Tongue (tissue), 2 donors: Measurements from ENCODE around the gene CDHR1. TPM values are rescaled to one million over a fixed set of nuclear protein-coding genes. Genes with fewer than 3 reads are reported as not detected.

Source experiments
- DNase-seq: peaks from one replicate; pipeline ENCODE4 v3.0.0-alpha.2; 2015
- total RNA-seq: library from RNA; depleted of rRNA; stranded (reverse); fragments of >200 nt; gene quantifications from one replicate; pipeline ENCODE4 v1.2.3, GENCODE V29; 2014

The CDHR1 gene
- total RNA-seq, 1 donor from 2014 or later = 1.3 TPM

DNA sequence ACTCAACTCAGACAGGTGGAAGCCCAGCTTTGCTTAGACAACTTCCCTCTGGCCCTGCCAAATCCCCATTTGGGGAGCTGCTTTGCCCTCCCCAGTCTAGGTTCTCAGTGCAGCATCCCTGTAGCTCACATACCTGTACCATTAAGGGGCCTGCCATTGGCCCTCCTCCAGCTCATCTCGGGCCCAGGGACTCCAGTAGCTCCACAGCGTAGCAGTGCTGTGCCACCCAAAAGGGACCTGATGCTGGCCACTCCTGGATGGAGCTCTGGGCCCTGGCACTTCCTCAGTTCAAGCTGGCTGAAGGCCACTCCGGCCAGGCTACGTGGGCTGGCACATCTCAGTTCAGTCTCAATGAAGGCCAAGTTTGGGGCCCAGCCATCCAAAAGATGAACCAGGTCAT lies 39.6 kb downstream of the CDHR1 start:
- no peak for DNase-seq

GRCh38 chr10:84234479-84234878 lies 40.1 kb downstream of the CDHR1 start:
- no peak for DNase-seq

DNA sequence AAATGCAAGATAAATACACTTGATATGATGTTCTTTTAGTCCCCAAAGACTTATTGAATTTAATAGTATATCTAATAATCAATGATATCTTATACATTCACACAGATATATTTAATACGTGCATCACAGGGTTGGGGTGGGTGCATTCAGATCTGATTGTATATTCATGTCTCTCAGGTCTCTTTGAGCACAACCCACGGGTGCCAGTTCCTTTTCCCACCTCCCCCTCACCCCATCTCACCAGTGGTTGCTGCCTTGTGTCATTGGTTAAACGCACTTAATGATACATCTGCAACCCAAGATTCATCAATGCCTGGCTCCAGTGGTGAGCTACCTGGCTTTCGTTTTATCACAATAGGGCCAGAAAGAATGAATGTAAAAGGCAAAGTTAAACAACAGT lies 40.8 kb downstream of the CDHR1 start:
- DNase-seq = no peak

DNA sequence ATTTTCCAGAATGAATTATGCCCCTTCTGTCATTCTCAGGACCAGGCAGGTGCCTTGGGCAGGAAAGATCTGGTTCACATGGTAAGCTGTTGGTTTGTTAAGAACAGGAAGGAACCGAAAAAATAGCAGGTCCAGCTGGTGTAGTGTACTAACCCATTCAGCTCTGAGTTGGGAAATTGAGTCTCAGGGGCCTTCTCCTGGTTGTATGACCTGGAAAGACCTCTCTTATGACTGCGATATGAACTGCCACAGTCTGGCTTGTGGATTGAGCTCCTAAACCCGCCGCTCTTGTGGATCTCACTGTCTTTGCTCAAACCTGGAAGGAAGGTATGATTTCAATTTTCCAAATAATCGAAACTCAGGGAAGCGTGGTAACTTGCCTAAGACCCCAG lies 42.5 kb downstream of the CDHR1 start:
- DNase-seq = no peak

DNA sequence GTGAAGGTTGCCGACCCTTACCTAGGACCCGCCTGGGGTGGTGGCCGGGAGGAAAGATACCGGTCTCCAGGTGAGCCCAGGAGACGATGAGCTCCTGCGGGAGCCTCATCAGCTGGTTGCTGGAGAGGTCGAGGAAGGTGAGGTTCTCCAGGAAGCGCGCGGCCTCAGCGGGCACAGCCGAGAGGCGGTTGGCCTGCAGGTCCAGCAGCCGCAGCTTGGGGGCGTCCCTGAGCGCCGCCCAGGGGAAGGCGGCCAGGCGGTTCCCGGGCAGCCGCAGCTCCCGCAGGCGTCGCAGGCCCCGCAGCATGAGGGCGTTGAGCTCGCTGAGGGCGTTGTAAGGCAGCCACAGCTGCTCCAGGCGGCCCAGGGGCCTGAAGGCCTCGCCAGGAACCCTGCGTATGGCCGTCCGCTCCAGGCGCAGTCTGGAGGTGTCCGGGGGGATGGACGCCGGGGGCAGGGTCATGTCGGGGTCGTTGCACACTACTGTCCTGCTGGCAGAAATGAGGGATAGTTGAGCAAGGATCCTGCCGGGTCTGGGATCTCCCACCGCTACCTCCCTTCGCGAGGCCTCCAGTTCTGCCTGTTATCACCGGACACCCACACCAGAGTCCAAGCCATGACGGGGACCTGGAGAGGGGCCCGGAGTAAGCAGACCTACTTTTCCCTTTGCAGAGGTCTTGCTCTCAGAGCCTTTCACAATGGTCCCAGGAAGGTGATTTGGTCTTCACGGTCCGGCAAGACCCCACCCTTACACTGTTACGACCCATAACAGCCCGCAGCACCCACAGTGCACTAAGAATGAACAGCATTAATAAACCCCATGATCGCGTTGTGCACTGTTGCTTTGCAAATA lies 43.1 kb downstream of the CDHR1 start:
- no peak for DNase-seq

GRCh38 chr10:84238909-84239308 lies 44.6 kb downstream of the CDHR1 start:
- no peak for DNase-seq

- no peak for DNase-seq
Observed at GRCh38 chr10:84241185-84241790, 47.0 kb downstream of the CDHR1 start, which contains the start of gene LRIT1. Gene LRIT1 (minus strand): TSS chr10:84241546. CDS start chr10:84241439, 107 bp downstream.

DNA sequence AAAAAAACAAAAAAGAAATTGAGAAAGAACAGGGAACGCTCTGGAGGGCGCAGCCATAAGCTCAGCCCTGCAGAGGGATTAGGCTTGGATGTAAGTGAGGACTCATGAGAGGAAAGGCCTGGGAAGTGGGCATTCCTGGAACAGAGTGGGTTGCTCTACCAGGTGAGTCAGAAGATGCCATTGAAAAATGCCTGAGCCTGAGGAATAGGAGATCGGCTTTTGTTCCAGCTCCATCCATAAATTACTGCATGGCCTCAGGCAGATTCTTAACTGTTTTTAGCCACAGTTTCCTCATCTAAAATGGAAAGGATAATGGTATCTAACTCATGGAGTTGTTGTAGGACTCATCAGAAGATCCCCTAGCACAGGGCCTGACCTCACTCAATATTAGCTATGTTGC lies 49.4 kb downstream of the CDHR1 start:
- DNase-seq = no peak

DNA sequence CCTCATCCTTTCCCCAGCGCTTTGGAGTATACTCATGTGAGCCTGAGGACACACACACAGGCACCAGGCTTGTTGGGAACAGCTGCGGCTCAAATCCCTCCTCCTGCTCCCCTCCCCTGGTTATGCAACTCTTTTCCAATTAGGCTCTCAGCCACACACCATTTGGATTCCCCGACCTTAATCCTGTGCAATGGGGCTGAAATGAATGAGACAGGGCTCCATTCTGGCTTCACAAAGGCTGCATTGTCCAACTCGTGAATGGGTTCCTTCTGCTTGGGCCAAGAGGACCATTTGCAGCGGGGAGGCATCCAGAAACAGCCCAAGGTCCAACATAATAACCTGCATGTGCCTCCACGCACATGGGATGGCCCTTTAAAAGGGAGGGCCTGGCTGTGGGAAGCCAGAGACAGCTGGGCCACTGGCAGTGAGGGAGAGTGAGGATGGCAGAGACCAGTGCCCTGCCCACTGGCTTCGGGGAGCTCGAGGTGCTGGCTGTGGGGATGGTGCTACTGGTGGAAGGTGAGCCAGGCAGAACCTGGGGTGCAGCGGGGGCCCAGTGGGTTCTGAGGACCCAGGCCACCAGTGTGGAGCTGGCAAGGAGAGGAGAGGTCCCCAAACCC lies 50.4 kb downstream of the CDHR1 start, which contains the start of gene RGR:
Gene RGR (plus strand): TSS at position 403 of the 620 bp plus-strand sequence. CDS start 38 bp downstream, at position 441.
- DNase-seq = peak; percentile 95

DNA sequence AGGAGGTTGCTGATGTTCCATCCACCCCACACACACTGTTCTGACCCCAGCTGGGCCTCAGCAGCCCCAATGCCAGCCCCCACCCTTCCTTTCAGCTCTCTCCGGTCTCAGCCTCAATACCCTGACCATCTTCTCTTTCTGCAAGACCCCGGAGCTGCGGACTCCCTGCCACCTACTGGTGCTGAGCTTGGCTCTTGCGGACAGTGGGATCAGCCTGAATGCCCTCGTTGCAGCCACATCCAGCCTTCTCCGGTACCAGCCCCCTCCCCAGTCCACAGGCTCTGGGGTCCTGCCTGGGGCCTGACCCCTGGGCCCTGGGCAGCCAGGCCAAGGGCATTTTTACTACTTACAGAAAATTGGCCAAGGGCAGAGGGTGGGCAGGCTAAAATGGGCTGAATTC lies 53.2 kb downstream of the CDHR1 start:
- DNase-seq = no peak

DNA sequence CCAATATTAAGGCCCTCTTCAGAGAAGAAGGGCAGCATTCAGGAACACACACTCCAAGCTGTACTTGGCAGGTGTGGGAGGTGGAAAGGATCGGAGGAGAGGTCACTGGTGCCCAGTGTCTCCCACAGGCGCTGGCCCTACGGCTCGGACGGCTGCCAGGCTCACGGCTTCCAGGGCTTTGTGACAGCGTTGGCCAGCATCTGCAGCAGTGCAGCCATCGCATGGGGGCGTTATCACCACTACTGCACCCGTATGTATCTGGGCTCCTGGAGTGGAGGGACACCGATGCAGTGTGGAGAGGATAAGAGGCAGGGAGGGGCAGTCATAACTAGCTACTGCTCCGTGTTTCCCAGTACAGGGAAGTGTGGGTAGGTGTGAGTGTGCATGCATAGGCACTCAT lies 54.5 kb downstream of the CDHR1 start:
- no peak for DNase-seq

DNA sequence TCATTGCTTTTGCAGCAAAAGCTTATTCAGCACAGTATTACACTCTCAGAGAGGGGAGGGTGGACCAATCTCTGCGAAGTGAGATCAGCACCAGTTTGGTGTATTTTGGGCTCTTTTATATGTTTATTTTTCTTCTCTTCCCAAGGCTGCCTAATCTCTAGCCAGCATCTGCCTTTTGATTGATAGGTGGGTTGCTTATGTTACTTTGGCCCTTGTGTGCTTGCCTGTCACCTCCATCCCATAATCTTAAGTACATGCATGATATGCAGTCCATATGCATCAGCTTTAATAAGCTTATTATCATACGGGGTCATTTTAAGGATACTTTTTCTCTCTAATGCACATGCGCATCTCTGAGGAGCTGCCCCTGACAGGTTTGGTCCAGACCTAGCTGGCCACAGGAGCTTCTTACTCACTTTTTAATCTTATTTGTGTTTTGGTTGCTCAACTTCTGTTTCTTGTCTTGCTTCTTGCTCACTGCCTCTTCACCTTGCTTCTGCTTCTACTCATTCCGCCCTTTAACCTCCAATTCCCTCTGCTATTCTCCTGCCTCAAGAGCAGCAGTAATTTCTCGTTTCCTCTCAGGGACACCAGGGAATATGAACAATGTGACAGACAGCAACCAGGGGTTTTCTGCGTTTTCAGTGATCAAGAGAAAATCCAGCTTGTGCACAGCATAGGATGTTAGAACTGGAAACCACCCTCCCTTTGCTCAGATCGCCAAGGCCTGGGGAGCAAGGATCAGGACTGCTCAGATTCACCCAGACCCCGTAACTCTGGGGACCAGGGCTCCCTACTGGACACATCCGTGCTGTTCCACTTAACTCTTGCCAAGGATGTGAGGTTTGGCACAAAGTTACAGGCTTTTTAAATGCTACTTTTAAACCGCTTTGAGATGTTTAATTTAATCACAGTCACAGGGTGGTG lies 60.5 kb downstream of the CDHR1 start:
- no peak for DNase-seq

- DNase-seq = peak; percentile 82
Observed at GRCh38 chr10:84256510-84257342, 62.4 kb downstream of the CDHR1 start.

- DNase-seq = no peak
Observed at GRCh38 chr10:84257343-84258020, 63.1 kb downstream of the CDHR1 start.

GRCh38 chr10:84258034-84258695 lies 63.8 kb downstream of the CDHR1 start:
- no peak for DNase-seq

DNA sequence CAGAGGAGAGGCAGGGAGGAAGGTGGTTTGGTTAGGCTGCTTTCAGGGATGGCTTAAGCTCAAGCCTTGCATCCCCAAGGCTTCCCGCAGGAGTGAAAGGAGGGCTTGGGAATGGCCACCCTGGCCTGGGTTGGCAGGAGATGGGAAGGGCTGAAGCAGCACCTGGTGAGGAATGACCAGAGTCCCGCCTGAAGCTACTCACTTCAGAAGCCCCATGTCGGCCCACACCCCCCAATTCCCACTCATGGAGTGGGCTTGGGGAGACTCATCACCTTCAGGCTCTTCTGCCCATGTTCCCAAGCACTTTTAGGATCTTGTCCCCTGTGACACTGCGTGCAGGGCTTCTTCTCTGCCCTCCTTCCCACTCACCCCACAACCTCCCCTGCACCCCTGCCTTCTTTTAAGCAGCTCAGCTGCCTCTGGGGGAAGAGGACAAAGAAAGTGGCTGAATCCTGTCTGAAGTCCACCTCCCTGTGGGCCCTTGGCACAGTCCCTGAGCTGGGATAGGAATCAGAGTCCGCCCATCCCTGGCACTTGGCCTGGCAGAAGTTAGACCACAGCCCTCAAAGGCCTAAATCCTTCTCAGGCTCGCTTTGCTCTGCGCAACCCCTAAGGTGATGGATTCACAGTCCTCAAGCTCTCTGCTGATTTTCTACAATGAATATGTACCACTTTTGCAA lies 67.0 kb downstream of the CDHR1 start:
- no peak for DNase-seq

- no peak for DNase-seq
Observed at GRCh38 chr10:84262190-84262956, 68.0 kb downstream of the CDHR1 start.

DNA sequence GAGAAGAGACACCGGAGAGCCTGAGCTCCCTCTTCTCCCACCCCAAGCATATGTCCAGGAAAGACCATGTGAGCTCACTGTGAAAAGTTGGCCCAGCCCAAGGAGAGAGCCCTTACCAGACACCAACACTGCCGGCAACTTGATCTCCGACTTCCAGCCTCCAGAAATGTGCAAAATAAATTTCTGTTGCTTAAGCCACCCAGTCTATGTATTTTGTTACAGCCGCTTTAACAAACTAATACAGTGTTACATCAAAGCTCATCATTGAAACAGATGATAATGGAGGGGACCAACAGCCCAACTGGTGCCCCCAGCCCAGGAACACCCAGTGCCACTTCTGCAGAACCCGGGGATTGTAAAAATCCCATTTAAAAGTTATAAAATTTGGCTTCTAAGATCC lies 69.4 kb downstream of the CDHR1 start:
- DNase-seq = no peak
